Astrocyte of the cerebellum (primary cell): Measurements from ENCODE around the gene GALNT4.

Source experiments
- DNase-seq: peaks from one replicate; pipeline ENCODE4 v3.0.0-alpha.2; 2011; ENCODE audit warnings: low read depth
- H3K4me3 ChIP-seq: 2 replicates; pipeline ENCODE4 v1.5.1; 2011; ENCODE audit warnings: mild to moderate bottlenecking, low read depth, low read length, moderate library complexity
- in situ Hi-C: cut with HindIII; loops from 2 replicates; pipeline ENCODE4 v1.10.0; 2017; ENCODE audit warnings: low sequenced_read_pairs
- TF ChIP-seq, protein P1 (sequence below): IDR thresholded peaks from 2 replicates; pipeline ENCODE4 v1.5.1; 2012; ENCODE audit warnings: low read length, low read depth, moderate library complexity, mild to moderate bottlenecking; ENCODE audit errors: missing control alignments

GALNT4 gene

DNA sequence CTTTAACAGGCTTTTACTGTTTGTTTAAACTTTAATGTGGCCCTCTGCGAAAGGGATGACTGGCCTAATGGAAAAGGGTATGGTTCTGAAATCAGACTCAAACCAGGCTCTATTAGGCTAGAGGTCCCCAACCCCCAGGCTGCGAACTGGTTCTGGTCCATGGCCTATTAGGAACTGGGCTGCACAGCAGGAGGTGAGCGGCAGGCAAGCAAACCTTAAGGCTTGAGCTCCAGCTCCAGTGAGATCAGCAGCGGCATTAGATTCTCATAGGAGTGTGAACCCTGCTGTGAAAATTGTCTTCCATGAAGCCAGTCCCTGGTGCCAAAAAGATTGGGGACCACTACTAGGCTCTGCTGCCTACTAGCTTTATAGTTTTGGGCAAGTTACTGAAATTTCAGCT, 11.1 kb downstream of the GALNT4 start:
- TF ChIP-seq, protein P1, sequence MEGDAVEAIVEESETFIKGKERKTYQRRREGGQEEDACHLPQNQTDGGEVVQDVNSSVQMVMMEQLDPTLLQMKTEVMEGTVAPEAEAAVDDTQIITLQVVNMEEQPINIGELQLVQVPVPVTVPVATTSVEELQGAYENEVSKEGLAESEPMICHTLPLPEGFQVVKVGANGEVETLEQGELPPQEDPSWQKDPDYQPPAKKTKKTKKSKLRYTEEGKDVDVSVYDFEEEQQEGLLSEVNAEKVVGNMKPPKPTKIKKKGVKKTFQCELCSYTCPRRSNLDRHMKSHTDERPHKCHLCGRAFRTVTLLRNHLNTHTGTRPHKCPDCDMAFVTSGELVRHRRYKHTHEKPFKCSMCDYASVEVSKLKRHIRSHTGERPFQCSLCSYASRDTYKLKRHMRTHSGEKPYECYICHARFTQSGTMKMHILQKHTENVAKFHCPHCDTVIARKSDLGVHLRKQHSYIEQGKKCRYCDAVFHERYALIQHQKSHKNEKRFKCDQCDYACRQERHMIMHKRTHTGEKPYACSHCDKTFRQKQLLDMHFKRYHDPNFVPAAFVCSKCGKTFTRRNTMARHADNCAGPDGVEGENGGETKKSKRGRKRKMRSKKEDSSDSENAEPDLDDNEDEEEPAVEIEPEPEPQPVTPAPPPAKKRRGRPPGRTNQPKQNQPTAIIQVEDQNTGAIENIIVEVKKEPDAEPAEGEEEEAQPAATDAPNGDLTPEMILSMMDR = no peak

DNA sequence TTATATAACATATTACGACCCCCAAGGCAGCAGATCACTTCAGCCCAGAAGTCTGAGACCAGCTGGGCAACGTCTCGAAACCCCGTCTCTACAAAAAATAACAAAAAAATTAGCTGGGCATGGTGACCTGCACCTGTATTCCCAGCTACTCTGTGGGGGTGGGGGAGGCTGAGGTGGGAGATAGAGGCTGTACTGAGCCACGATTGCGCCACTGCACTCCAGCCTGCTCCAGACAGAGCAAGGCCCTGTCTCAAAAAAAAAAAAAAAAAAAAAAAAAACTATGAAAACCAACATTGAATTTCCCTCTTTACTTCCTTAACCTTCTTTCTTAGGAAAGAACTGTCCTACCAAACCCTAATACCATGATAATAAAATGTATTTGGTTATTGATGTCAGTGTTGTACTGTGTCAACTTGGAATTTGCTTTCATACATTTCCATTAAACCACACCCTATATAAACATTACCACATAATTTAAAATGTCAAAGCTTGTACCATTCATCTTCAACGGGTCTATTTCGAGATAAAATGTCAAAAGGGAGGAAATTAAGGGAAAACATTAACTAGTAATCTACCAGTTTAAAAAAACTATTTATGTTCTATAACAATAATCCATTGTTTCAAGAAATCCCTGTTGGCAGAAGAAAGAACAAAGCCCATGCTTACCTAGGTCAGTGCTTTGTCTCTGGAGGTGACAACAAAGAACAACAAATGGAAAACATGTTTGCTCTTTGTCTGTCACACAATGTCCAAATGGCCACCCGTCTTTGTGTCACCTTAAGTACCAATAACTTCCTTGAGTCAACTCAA, 17.4 kb downstream of the GALNT4 start:
- TF ChIP-seq, protein P1 = no peak
- DNase-seq = no peak
- in situ Hi-C loops = no loop called here
- H3K4me3 ChIP-seq = no peak overlapping the region

More for the DNA sequence above, 11.1 kb downstream of the GALNT4 start:
- no peak for DNase-seq
- in situ Hi-C loops = no loop called here
- no peak overlapping the region for H3K4me3 ChIP-seq

DNA sequence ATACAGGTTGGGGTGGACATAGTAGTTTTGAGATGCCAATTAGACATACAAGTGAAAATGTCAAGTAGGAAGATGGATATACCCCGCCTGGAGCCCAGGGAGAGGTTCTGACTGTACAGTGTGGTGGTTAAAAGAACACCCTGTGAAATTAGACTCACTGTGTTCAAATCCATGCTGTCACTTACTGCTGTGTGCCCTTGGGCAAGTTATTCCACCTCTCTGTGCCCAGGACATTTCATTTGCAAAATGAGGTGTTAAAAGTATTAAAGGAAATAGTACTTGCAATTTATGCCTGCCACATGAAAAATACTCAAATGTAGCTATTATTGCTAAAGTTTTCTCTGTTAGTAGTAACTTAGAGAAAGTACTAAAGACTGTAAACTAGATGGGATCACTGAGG, 18.5 kb downstream of the GALNT4 start:
- TF ChIP-seq, protein P1 = no peak
- DNase-seq = no peak
- H3K4me3 ChIP-seq = no peak overlapping the region
- in situ Hi-C loops = no loop called here

DNA sequence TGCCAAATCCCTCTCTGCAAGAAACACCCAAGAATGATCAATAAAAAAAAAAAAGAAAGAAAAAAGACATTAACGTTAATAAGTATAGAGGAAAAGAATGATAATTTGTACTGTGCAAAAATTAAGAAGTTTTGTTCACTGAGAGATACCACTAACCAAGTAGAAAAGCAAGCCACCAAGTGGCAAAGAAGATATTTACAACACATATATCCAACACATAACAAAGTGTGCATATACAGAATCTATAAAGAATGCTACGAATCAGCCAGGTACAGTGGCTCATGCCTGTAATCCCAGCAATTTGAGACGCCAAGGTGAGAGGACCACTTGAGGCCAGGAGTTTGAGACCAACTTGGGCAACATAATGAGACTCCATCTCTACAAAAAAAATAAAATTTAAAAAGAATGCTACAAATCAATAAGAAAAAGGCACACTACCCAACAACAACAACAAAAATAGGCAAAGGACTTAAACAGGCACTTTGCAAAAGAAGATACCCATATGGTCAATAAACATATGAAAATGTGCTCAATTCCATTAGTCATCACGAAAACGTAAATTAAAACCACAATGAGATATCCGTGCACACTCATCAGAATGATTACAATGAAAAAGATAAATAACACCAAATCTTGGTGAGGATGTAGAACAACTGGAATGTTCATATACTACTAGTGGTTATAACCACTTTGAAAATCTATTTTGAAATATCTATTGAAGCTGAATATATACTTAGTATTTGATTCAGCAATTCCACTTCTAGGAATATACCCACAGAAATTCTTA, 19.8 kb downstream of the GALNT4 start:
- no peak overlapping the region for H3K4me3 ChIP-seq
- TF ChIP-seq, protein P1 = no peak
- DNase-seq = no peak
- in situ Hi-C loops = no loop called here

DNA sequence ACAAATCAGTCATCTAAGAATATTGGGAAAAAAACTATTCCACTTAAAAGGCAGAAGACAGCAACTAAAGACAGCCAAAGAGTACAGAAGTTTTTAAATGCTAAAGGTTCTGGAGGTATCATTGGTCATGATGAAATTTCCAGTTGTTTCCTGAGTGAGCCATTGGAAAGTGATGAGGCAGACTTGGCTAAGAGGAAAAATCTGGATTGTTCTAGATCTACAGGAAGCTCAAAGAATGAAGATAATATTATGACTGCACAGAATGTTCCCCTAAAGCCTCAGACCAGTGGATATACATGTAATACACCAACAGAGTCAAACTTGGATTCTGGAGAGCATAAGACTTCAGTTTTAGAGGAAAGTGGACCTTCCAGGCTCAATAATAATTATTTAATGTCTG, 22.8 kb downstream of the GALNT4 start:
- no peak for DNase-seq
- TF ChIP-seq, protein P1 = no peak
- in situ Hi-C loops = no loop called here
- no peak overlapping the region for H3K4me3 ChIP-seq

DNA sequence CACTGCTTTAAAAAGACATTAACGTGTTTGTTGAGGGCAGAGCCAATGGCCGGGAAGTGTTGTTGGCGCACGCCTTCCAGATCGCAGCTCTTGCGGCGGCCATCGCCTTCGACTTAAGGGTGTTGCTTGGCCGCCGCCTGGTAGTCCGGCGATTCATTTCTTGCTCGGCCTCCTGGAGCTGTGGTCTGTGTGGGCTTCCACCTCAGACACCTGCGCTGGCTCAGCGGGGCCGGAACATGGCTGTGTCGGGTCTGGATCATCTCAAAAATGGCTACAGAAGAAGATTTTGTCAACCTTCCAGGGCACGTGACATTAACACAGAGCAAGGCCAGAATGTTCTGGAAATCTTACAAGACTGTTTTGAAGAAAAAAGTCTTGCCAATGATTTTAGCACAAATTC, 24.7 kb downstream of the GALNT4 start:
- in situ Hi-C loops = no loop called here
- H3K4me3 ChIP-seq = no peak overlapping the region
- TF ChIP-seq, protein P1 = no peak
- no peak for DNase-seq
